Right lobe of liver (tissue), 4 donors: Measurements from ENCODE around the gene TRIM38.

Source experiments
- POLR2A ChIP-seq: fragments of 450-650 bp; IDR thresholded peaks from one replicate; pipeline ENCODE4 v1.6.1; 2017; ENCODE audit warnings: antibody characterized with exemption, mild to moderate bottlenecking
- TF ChIP-seq, protein P1 (sequence below), 4 donors: fragments of 200-600 bp in 3 of 4; fragments of 450-650 bp in 1 of 4; IDR thresholded peaks; one replicate each; pipeline versions ENCODE4 v1.5.1 to v1.8.0; 2016 to 2022; ENCODE audit warnings: antibody characterized with exemption in 4 of 4, mild to moderate bottlenecking in 2 of 4
- donor health status: DM: no; HTN: no; CAD: no.
- donor health status: DM: no; HTN: no; CAD: no.
- donor health status: DM: no; HTN: yes; CAD: no.

DNA sequence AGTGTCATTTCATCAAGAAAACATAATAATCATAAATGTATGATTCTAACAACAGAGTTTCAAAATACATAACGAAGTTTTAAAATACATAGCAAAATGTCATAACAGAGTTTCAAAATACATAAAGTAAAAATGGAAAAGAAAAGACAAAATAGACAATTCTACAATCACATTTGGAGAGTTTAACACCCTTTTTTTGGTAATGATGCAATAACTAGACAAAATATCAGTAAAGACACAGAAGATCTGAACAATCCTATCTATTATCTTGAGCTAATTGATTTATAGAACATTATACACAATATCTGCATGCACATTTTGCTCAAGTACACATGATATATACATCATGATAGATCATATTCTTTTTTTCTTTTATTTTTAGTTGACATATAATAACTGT lies 18.7 kb upstream of the TRIM38 start:
- TF ChIP-seq, protein P1, sequence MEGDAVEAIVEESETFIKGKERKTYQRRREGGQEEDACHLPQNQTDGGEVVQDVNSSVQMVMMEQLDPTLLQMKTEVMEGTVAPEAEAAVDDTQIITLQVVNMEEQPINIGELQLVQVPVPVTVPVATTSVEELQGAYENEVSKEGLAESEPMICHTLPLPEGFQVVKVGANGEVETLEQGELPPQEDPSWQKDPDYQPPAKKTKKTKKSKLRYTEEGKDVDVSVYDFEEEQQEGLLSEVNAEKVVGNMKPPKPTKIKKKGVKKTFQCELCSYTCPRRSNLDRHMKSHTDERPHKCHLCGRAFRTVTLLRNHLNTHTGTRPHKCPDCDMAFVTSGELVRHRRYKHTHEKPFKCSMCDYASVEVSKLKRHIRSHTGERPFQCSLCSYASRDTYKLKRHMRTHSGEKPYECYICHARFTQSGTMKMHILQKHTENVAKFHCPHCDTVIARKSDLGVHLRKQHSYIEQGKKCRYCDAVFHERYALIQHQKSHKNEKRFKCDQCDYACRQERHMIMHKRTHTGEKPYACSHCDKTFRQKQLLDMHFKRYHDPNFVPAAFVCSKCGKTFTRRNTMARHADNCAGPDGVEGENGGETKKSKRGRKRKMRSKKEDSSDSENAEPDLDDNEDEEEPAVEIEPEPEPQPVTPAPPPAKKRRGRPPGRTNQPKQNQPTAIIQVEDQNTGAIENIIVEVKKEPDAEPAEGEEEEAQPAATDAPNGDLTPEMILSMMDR (IDR thresholded peaks at IDR 0.05): no peak
- TF ChIP-seq POLR2A: no peak
